ENCODE measurements around the gene ANKRD65.

DNA sequence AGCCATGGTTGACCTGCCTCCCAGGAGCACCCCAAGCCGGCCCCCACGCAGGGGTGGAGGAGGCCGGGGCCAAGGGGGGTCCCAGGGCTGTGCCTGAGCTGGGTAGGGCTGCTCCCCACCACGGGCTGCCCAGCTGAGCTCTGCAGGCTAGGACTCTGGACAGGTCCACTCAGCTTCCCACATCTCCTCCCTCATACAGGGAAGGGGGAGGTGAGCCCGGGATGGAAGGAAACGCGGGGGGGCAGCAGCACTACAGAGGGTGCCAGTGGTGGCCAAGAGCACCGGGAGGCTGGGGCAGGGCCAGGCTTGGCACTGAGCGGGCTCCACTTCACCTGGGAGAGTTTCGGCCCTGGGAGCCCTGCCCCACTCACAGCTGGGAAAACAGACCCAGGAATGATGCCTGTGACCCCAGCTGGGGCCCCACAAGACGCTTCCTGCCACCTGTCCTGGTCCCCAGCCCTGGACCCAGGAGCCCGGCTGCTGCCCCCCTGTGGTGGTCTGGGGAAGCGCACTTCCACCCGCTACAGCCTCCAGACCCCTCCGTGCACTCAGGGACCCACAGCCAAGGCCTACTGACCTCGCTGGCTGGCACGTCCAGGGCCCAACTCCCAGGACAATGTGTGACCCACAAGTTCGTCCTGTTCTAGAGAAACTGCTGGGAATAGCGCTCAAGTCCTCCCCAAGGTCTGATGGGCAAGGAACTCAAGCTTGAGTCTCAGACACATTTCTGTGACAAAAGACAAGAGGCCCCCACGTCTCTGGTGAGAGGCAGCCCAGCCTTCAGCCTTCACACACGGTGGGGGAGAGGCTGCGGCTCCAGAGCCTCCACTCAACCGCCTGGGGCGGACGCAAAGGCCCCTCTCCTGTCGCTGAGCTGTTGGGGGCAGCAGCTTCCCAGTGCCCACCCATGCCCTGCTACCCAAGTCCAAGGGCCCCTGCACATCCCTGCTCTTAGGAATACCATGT, 49.0 kb downstream of the ANKRD65 start:
- TF ChIP-seq CTCF (IDR thresholded peaks at IDR 0.05) (peak; percentile 90 to 99 (median 95)), POLR2A (IDR thresholded peaks at IDR 0.05) (no peak), EP300 (IDR thresholded peaks at IDR 0.05) (no peak)
